OCI-LY1 (cell line): ENCODE results near the gene MACROD1.

Source experiments
- H2AFZ ChIP-seq: fragments of 200-600 bp; sonication (generic), shearing (Covaris generic); 2 replicates; pipeline ENCODE4 v1.6.0; 2014; ENCODE audit warnings: antibody characterized with exemption, mild to moderate bottlenecking, low read length
- H3F3A ChIP-seq: fragments of 200-600 bp; sonication (generic), shearing (Covaris generic); 2 replicates; pipeline ENCODE4 v1.6.0; 2014; ENCODE audit warnings: mild to moderate bottlenecking, antibody characterized with exemption, low read length, moderate library complexity; ENCODE audit not compliant: insufficient read depth
- H3K27ac ChIP-seq: fragments of 200-600 bp; sonication (generic); 2 replicates; pipeline ENCODE4 v1.5.1; 2014; ENCODE audit warnings: low read length, mixed run types, mild to moderate bottlenecking, low read depth; ENCODE audit not compliant: poor library complexity, severe bottlenecking
- H3K27me3 ChIP-seq: fragments of 200-600 bp; sonication (generic); 2 replicates; pipeline ENCODE4 v1.6.0; 2014; ENCODE audit warnings: antibody characterized with exemption, mild to moderate bottlenecking, low read length, moderate library complexity; ENCODE audit not compliant: insufficient read depth
- H3K36me3 ChIP-seq: fragments of 200-600 bp; sonication (generic); 2 replicates; pipeline ENCODE4 v1.6.1; 2014; ENCODE audit warnings: mild to moderate bottlenecking, antibody characterized with exemption, low read length, moderate library complexity, mixed read lengths; ENCODE audit not compliant: insufficient read depth
- H3K4me1 ChIP-seq: fragments of 200-600 bp; sonication (generic); 2 replicates; pipeline ENCODE4 v1.5.1; 2014; ENCODE audit warnings: mild to moderate bottlenecking, low read length, moderate library complexity; ENCODE audit not compliant: insufficient read depth, severe bottlenecking
- H3K4me2 ChIP-seq: fragments of 200-600 bp; sonication (generic), shearing (Covaris generic); 2 replicates; pipeline ENCODE4 v1.6.1; 2014; ENCODE audit warnings: low read length
- H3K4me3 ChIP-seq: fragments of 200-600 bp; sonication (generic); 2 replicates; pipeline ENCODE4 v1.5.1; 2014; ENCODE audit warnings: low read length, low read depth, mild to moderate bottlenecking, mixed read lengths; ENCODE audit not compliant: poor library complexity, severe bottlenecking
- H3K79me2 ChIP-seq: fragments of 200-600 bp; shearing (Covaris generic); 2 replicates; pipeline ENCODE4 v1.6.1; 2016; ENCODE audit warnings: mixed run types, low read length, mixed read lengths; ENCODE audit not compliant: insufficient read depth
- H3K9ac ChIP-seq: fragments of 200-600 bp; sonication (generic), shearing (Covaris generic); 2 replicates; pipeline ENCODE4 v1.6.1; 2014; ENCODE audit warnings: mild to moderate bottlenecking, low read length, mixed read lengths
- H3K9me2 ChIP-seq: fragments of 200-600 bp; sonication (generic), shearing (Covaris generic); 2 replicates; pipeline ENCODE4 v1.6.1; 2014; ENCODE audit warnings: low read depth, mild to moderate bottlenecking, low read length, mixed read lengths
- H3K9me3 ChIP-seq: fragments of 200-600 bp; shearing (Covaris generic); 2 replicates; pipeline ENCODE4 v1.6.1; 2014; ENCODE audit warnings: low read length, mixed read lengths
- H4K20me1 ChIP-seq: fragments of 200-600 bp; sonication (generic), shearing (Covaris generic); 2 replicates; pipeline ENCODE4 v1.6.0; 2016; ENCODE audit warnings: mild to moderate bottlenecking, low read length; ENCODE audit not compliant: insufficient read depth
- EZH2 ChIP-seq: fragments of 200-600 bp; sonication (generic), shearing (Covaris generic); IDR thresholded peaks from 2 replicates; pipeline ENCODE4 v1.8.0; 2017; ENCODE audit warnings: borderline replicate concordance, mixed run types, mild to moderate bottlenecking, antibody characterized with exemption, low read length, moderate library complexity, mixed read lengths
- TF ChIP-seq, protein P1 (sequence below): fragments of 200-600 bp; sonication (generic), shearing (Covaris generic); IDR thresholded peaks from 2 replicates; pipeline ENCODE4 v1.5.1; 2017; ENCODE audit warnings: mild to moderate bottlenecking, antibody characterized with exemption, low read length, moderate library complexity, mixed read lengths

Gene MACROD1

GRCh38 chr11:64065712-64066111, 100.2 kb downstream of the MACROD1 start:
- Histone ChIP-seq H3K9ac (no peak overlapping the region), H4K20me1 (no peaks in the 10 kb centered on the region), H3K4me1 (peaks cover 8% of the 10 kb centered on the region), H3K4me3 (no peak overlapping the region), H3K27me3 (0 out of 2 replicates have a peak, but pooled peaks cover 11% of the 10 kb centered on the region), H3K27ac (no peak overlapping the region), H3K9me3 (no peaks in the 10 kb centered on the region), H3K79me2 (no peaks in the 10 kb centered on the region), H2AFZ (no peak overlapping the region), H3K4me2 (no peak overlapping the region), H3K9me2 (no peaks in the 10 kb centered on the region), H3K36me3 (no peaks in the 10 kb centered on the region), H3F3A (no peaks in the 10 kb centered on the region)
- TF ChIP-seq, protein P1, sequence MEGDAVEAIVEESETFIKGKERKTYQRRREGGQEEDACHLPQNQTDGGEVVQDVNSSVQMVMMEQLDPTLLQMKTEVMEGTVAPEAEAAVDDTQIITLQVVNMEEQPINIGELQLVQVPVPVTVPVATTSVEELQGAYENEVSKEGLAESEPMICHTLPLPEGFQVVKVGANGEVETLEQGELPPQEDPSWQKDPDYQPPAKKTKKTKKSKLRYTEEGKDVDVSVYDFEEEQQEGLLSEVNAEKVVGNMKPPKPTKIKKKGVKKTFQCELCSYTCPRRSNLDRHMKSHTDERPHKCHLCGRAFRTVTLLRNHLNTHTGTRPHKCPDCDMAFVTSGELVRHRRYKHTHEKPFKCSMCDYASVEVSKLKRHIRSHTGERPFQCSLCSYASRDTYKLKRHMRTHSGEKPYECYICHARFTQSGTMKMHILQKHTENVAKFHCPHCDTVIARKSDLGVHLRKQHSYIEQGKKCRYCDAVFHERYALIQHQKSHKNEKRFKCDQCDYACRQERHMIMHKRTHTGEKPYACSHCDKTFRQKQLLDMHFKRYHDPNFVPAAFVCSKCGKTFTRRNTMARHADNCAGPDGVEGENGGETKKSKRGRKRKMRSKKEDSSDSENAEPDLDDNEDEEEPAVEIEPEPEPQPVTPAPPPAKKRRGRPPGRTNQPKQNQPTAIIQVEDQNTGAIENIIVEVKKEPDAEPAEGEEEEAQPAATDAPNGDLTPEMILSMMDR = no peak
- TF ChIP-seq EZH2 = no peak

DNA sequence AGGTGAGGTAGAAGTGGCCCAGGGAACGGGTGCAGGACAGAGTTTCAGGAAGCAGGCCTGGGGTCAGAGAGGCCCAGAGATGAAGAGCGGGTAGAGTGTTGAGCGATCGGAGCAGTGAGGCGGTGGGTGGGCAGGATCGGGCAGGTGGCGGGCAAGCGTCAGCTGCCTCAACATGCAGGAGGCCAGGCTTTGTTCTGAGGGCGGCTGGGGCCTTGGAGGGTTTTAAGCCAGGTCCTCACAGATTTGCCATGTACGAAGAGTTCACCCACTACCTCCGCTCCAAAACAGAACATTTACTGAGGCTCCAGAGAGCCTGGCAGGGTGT, 100.8 kb downstream of the MACROD1 start:
- Histone ChIP-seq H3K27me3 (0 out of 2 replicates have a peak, but pooled peaks cover 9% of the 10 kb centered on the region), H3K27ac (no peak overlapping the region)

DNA sequence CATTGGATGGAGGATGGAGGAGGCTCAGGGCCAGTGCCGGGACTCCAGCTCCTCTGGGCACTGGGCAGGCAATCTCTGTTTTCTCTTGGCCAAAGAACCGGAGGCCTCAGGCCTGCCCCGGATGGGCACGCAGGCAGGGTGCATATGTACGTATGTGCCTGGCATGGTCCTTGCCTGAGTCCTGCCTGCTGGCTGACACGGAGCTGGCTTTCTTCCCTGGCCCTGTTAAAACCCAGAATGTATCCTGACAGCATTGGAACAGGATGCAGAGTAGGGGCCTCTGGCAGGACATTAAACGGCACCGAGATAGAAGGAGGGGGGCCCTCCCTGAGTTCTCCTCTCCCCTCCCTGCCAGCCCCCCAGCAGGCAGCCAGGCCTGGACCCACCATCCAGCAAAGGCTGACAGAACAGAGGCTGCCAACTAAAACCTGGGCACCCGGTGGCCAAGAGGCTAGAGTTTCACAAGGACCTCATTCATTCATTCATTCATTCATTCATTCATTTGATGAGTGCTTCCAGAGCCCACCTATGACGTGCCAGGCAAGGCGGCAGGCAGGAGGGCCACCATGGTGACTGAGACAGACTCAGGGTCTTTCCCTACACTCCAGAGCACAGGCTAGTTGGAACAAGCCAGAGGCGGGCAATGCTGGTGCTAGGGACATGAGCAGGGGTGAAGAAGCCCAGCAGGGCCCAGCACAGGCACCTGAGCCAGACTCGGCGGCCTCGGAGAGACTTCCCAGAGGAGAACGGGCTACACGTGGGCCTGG, 101.4 kb downstream of the MACROD1 start:
- Histone ChIP-seq H3K27ac (no peak overlapping the region), H3K79me2 (no peaks in the 10 kb centered on the region), H2AFZ (no peak overlapping the region), H3K4me3 (no peak overlapping the region), H3K4me2 (no peak overlapping the region), H4K20me1 (no peaks in the 10 kb centered on the region), H3K4me1 (peaks cover 14% of the 10 kb centered on the region), H3K9me3 (no peaks in the 10 kb centered on the region), H3K36me3 (no peaks in the 10 kb centered on the region), H3K9me2 (no peaks in the 10 kb centered on the region), H3F3A (no peaks in the 10 kb centered on the region), H3K9ac (no peak overlapping the region), H3K27me3 (0 out of 2 replicates have a peak, but pooled peaks cover 8% of the 10 kb centered on the region)
- TF ChIP-seq EZH2 = no peak
- TF ChIP-seq, protein P1 = no peak

More for the DNA sequence above, 100.8 kb downstream of the MACROD1 start:
- Histone ChIP-seq H3K4me1 (peaks cover 13% of the 10 kb centered on the region), H3K4me3 (no peak overlapping the region), H3F3A (no peaks in the 10 kb centered on the region), H3K4me2 (no peak overlapping the region), H3K9me2 (no peaks in the 10 kb centered on the region), H3K9ac (no peak overlapping the region), H3K9me3 (no peaks in the 10 kb centered on the region), H3K79me2 (no peaks in the 10 kb centered on the region), H2AFZ (no peak overlapping the region), H4K20me1 (no peaks in the 10 kb centered on the region), H3K36me3 (no peaks in the 10 kb centered on the region)
- TF ChIP-seq, protein P1 = no peak
- TF ChIP-seq EZH2 = no peak
